GM12878 (cell line): ENCODE results near the gene SDK2. TPM values are rescaled to one million over a fixed set of nuclear protein-coding genes. Genes with fewer than 3 reads are reported as not detected.

Experiments used
- ATAC-seq: fragments of 200-7000 bp; cut with Tn5 transposase; 3 replicates; pipeline ENCODE4 v1.9.1; 2020; ENCODE audit warnings: mild to moderate bottlenecking, moderate library complexity
- BruUV-seq: library from RNA; stranded (reverse); fragments of 400-500 nt; replicated peaks from 2 replicates; lab custom pipeline; 2021; lab: Mats Ljungman, UMichigan
- CTCF ChIA-PET: fragments of 300-600 bp; sonication (Branson Sonifier 250); formaldehyde crosslinking; extraction: SDS; loops from one replicate; lab custom pipeline; 2021; ENCODE audit warnings: inconsistent platforms; lab: Yijun Ruan, JAX
- POLR2A ChIA-PET: fragments of 350-600 bp; formaldehyde crosslinking; extraction: SDS; loops from one replicate; lab custom pipeline; 2021; ENCODE audit warnings: inconsistent platforms; lab: Charles Lee
- RAD21 ChIA-PET: fragments of 300-600 bp; sonication (Branson Sonifier 250); formaldehyde crosslinking; loops from one replicate; lab custom pipeline; 2023; ENCODE audit warnings: antibody characterized with exemption; ENCODE audit not compliant: unreplicated experiment; lab: Charles Lee
- SMC1A ChIA-PET: fragments of 300-600 bp; sonication (Branson Sonifier 250); formaldehyde crosslinking; loops from one replicate; lab custom pipeline; 2023; ENCODE audit not compliant: unreplicated experiment, uncharacterized antibody; lab: Charles Lee
- DNase-seq: peaks from one replicate; pipeline ENCODE4 v3.0.0-alpha.2; 2011; ENCODE audit warnings: low read depth, low spot score
- FAIRE-seq: peaks from 3 replicates; lab custom pipeline; 2011; peaks lifted over from hg19 to GRCh38; lab: Jason Lieb, UNC
- H2AFZ ChIP-seq: 2 replicates; pipeline ENCODE4 v1.6.0; 2011; ENCODE audit warnings: low read depth, low read length, control low read depth; ENCODE audit not compliant: control insufficient read depth
- H3K27ac ChIP-seq: 2 replicates; pipeline ENCODE4 v1.5.1; 2011; ENCODE audit warnings: control low read depth; ENCODE audit not compliant: control insufficient read depth, insufficient read depth
- H3K27me3 ChIP-seq, 2 experiments: replicated peaks in 1 of 2; 2 replicates each; pipeline versions ENCODE4 v1.6.0 to v1.6.1; 2011; ENCODE audit warnings: low read length in 1 of 2; ENCODE audit not compliant: control insufficient read depth in 2 of 2, insufficient read depth in 2 of 2
- H3K36me3 ChIP-seq, 2 experiments: 2 replicates each; pipeline ENCODE4 v1.5.1; 2011; ENCODE audit warnings: low read length in 1 of 2; ENCODE audit not compliant: control insufficient read depth in 2 of 2, insufficient read depth in 2 of 2
- H3K4me1 ChIP-seq: 2 replicates; pipeline ENCODE4 v1.6.1; 2011; ENCODE audit warnings: mild to moderate bottlenecking, low read length, moderate library complexity, mixed read lengths; ENCODE audit not compliant: control insufficient read depth, insufficient read depth
- H3K4me2 ChIP-seq: 2 replicates; pipeline ENCODE4 v1.6.0; 2011; ENCODE audit warnings: control low read depth; ENCODE audit not compliant: control insufficient read depth, insufficient read depth
- H3K4me3 ChIP-seq: fragments of 200-600 bp; sonication (generic); 2 replicates; pipeline ENCODE4 v1.5.1; 2016
- H3K79me2 ChIP-seq: 2 replicates; pipeline ENCODE4 v1.6.0; 2011; ENCODE audit warnings: low read length; ENCODE audit not compliant: control insufficient read depth, insufficient read depth
- H3K9ac ChIP-seq: 2 replicates; pipeline ENCODE4 v1.8.0; 2011; ENCODE audit warnings: low read length, control low read depth, mixed read lengths; ENCODE audit not compliant: control insufficient read depth, insufficient read depth
- H3K9me3 ChIP-seq: replicated peaks from 3 replicates; pipeline ENCODE4 v1.5.1; 2011; ENCODE audit warnings: mild to moderate bottlenecking, low read length; ENCODE audit not compliant: control insufficient read depth, insufficient read depth
- H4K20me1 ChIP-seq: 2 replicates; pipeline ENCODE4 v1.6.0; 2011; ENCODE audit not compliant: control insufficient read depth, insufficient read depth
- BACH1 ChIP-seq: fragments of 450-650 bp; IDR thresholded peaks from 2 replicates; pipeline ENCODE4 v1.6.1; 2017; ENCODE audit warnings: mild to moderate bottlenecking, borderline replicate concordance
- CREM ChIP-seq: IDR thresholded peaks from 2 replicates; pipeline ENCODE4 v1.6.1; 2014; ENCODE audit warnings: antibody characterized with exemption, low read depth
- E2F8 ChIP-seq: fragments of 450-650 bp; IDR thresholded peaks from 2 replicates; pipeline ENCODE4 v1.6.1; 2018; ENCODE audit warnings: mild to moderate bottlenecking, low read depth, moderate library complexity; ENCODE audit not compliant: partially characterized antibody
- ETV6 ChIP-seq, 2 experiments: fragments of 450-650 bp in 1 of 2; IDR thresholded peaks in 1 of 2; conservative IDR thresholded peaks in 1 of 2; 2 replicates each; pipeline ENCODE4 v1.6.1; 2014; ENCODE audit warnings: antibody characterized with exemption in 1 of 2, borderline replicate concordance in 1 of 2, low read depth in 1 of 2, mild to moderate bottlenecking in 1 of 2, moderate library complexity in 1 of 2
- HDAC6 ChIP-seq: fragments of 200-600 bp; sonication (generic); IDR thresholded peaks from one replicate; pipeline ENCODE4 v1.8.0; 2017; ENCODE audit warnings: antibody characterized with exemption; ENCODE audit not compliant: unreplicated experiment
- MXI1 ChIP-seq: fragments of 150-350 bp; IDR thresholded peaks from 2 replicates; pipeline ENCODE4 v1.6.1; 2011; ENCODE audit warnings: low read depth, mild to moderate bottlenecking, inconsistent platforms, low read length, improper control_type of control experiment
- PKNOX1 ChIP-seq: fragments of 450-650 bp; IDR thresholded peaks from 2 replicates; pipeline ENCODE4 v1.6.1; 2016; ENCODE audit warnings: mild to moderate bottlenecking
- POLR2AphosphoS5 ChIP-seq: IDR thresholded peaks from 2 replicates; pipeline ENCODE4 v1.6.1; 2011; ENCODE audit warnings: mild to moderate bottlenecking, low read length, inconsistent platforms
- RBBP5 ChIP-seq: fragments of 200-600 bp; sonication (generic); conservative IDR thresholded peaks from 2 replicates; pipeline ENCODE4 v1.6.1; 2016
- SIX5 ChIP-seq: IDR thresholded peaks from 2 replicates; pipeline ENCODE4 v1.6.1; 2011; ENCODE audit warnings: mild to moderate bottlenecking, low read depth, low read length, moderate library complexity; ENCODE audit not compliant: severe bottlenecking
- SMAD5 ChIP-seq: IDR thresholded peaks from 2 replicates; pipeline ENCODE4 v1.6.1; 2016; ENCODE audit warnings: antibody characterized with exemption, low read depth
- SPI1 ChIP-seq: IDR thresholded peaks from 2 replicates; pipeline ENCODE4 v1.6.1; 2011; ENCODE audit warnings: low read depth, mild to moderate bottlenecking, low read length, moderate library complexity, borderline replicate concordance; ENCODE audit not compliant: insufficient read depth
- SREBF2 ChIP-seq: IDR thresholded peaks from 2 replicates; pipeline ENCODE4 v1.6.1; 2012; ENCODE audit warnings: mild to moderate bottlenecking, low read length
- SUPT20H ChIP-seq: IDR thresholded peaks from 2 replicates; pipeline ENCODE4 v1.6.1; 2011; ENCODE audit warnings: low read depth, mild to moderate bottlenecking, low read length, moderate library complexity, borderline replicate concordance; ENCODE audit not compliant: control insufficient read depth
- TARDBP ChIP-seq: IDR thresholded peaks from 2 replicates; pipeline ENCODE4 v1.6.1; 2016; ENCODE audit warnings: borderline replicate concordance
- TCF7 ChIP-seq: IDR thresholded peaks from 2 replicates; pipeline ENCODE4 v1.6.1; 2014; ENCODE audit warnings: antibody characterized with exemption, borderline replicate concordance
- ZNF217 ChIP-seq: fragments of 450-650 bp; IDR thresholded peaks from 2 replicates; pipeline ENCODE4 v1.6.1; 2017; ENCODE audit warnings: antibody characterized with exemption, mild to moderate bottlenecking
- WGBS: methylation state at CpG from one replicate; pipeline ENCODE4 v1.1.6; 2016; ENCODE audit warnings: low lambda C conversion rate; ENCODE audit not compliant: insufficient replicate concordance, insufficient coverage; ENCODE audit errors: missing lambda C conversion rate; 5-methylcytosine and 5-hydroxymethylcytosine counted together
- in situ Hi-C: fragments of 300-500 bp; cut with MboI; formaldehyde crosslinking; loops from 9 replicates; pipeline ENCODE4 v1.14.3; 2018; ENCODE audit warnings: mixed read lengths
- intact Hi-C: fragments of 100-400 bp; cut with micrococcal nuclease; formaldehyde crosslinking; loops from one replicate; pipeline ENCODE4 v1.14.2; 2022; ENCODE audit not compliant: unreplicated experiment
- polyA plus RNA-seq, 11 experiments: library from polyadenylated mRNA; depleted of rRNA in 4 of 11; unstranded in 6 of 11; stranded (reverse) in 5 of 11; fragments of >200 nt; fragmentation: Nextera tagmentation in 4 of 11; fragmentation: Illumina TruSeq in 1 of 11; extraction: Ambion mirVana in 4 of 11; extraction: Trizol in 1 of 11; gene quantifications; 1 replicate in 1 of 11; 2 replicates in 10 of 11; pipeline versions ENCODE4 v1.2.1 to v1.2.3, GENCODE V29; 2011 to 2016; ENCODE audit warnings: inconsistent platforms in 2 of 11, missing spikeins in 2 of 11, low read depth in 1 of 11
- total RNA-seq, 4 experiments: library from RNA; depleted of rRNA in 3 of 4; stranded (reverse); fragments of >200 nt in 3 of 4; fragmentation: Illumina TruSeq in 1 of 4; extraction: Trizol in 1 of 4; gene quantifications; 2 replicates each; pipeline versions ENCODE4 v1.2.1 to v1.2.3, GENCODE V29; 2013 to 2021

SDK2 gene
- total and polyA plus RNA-seq, 10 of the 15 experiments (the other 5 are each of a cell fraction or from before 2014, with no cell fraction given): 0.03 to 0.08 (median 0.03) TPM; not detected in 7

DNA sequence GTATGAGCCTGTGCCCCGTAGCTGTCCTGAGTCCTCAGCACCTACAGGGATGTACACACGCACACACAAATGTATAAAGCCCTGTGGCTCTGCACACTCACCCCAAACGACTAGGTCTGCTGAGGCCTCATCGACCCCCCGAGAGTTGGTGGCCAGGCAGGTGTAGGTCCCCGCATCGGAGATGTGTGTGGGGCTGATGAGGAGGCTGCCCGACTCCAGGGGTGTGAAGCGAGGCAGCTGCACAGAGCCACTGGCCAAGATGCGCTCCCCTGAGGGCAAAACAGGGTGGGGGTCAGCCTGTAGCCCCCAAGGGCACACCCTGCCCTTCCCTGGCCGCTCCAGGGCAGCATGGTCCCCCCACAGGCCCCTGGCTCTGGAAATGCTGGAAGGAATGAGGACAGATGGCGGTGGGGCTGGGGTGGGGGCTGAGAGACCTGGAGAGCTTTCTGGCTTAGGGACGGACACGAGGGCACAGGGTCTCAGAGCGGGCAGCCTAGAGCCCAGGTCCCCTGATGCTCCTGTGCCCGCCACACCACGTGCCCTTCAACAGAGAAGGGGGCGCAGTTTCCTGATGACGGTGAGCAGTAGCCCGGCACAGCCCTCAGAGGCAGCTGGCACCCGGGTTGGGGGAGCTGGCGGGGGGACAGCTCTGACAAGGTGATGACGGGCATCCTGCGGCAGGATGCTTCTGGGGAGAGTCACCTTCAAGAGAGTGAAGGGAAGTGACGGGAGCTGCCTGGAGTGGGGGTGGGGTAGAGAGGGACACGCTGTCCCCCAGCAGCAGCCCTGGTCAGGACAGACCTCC lies 212.6 kb downstream of the SDK2 start:
- intact Hi-C loops (no loop called here), in situ Hi-C loops (loop anchor here (10.0 kb wide), 1 partner anchor 743 kb away; no protein-coding TSS in a partner anchor)
- FAIRE-seq (no peak), DNase-seq (no peak), ATAC-seq (no peak)
- ChIA-PET RAD21 (interaction anchor here (0.9 kb wide), 1 partner anchor 152 kb away, joined by 3 read pairs; no protein-coding TSS in a partner anchor), CTCF (interaction anchor here (1.2 to 4.3 kb wide), 4 partner anchors 7 to 770 kb away, joined by 3 to 55 read pairs (median 10); no protein-coding TSS in a partner anchor), POLR2A (no interaction called here), SMC1A (interaction anchor here (1.4 to 3.7 kb wide), 2 partner anchors 278 to 290 kb away, joined by 4 to 18 read pairs; no protein-coding TSS in a partner anchor)
- Histone ChIP-seq H3K4me3 (no peak overlapping the region), H3K27ac (no peak overlapping the region), H3K4me1 (no peaks in the 10 kb centered on the region), H2AFZ (no peak overlapping the region), H3K36me3 (no peaks in the 10 kb centered on the region), H3K9ac (no peak overlapping the region), H4K20me1 (no peaks in the 10 kb centered on the region), H3K9me3 (no peaks in the 10 kb centered on the region), H3K79me2 (no peaks in the 10 kb centered on the region), H3K4me2 (no peak overlapping the region), H3K27me3 (no peaks in the 10 kb centered on the region; a peak in 1 of 4 replicates)
- TF ChIP-seq SIX5 (no peak), SUPT20H (no peak), ZNF217 (no peak), TARDBP (no peak), CREM (no peak), SREBF2 (no peak), TCF7 (no peak), ETV6 (conservative IDR thresholded peaks at IDR 0.05 in 1 of 2, IDR thresholded peaks at IDR 0.05 in 1 of 2; ENCODE audit: borderline replicate concordance in 1 of 2, low read depth in 1 of 2) (no peak), MXI1 (no peak), SPI1 (no peak), RBBP5 (no peak), E2F8 (no peak), SMAD5 (no peak), PKNOX1 (no peak), BACH1 (no peak), POLR2AphosphoS5 (no peak), HDAC6 (no peak)
- 25% methylated on average over 24 of the region's 26 CpGs for WGBS
- BruUV-seq: no TSS peak
